SK-N-MC (cell line): ENCODE data around the gene ZSCAN5A.
"Not testable (repeated sequence)": the region's sequence is repeated elsewhere in the genome, so short reads cannot be mapped to it uniquely, and the experiment has no call there.

Source experiments
- DNase-seq: peaks from one replicate; pipeline ENCODE4 v3.0.0-alpha.2; 2011; ENCODE audit warnings: low read depth, low spot score
- H3K27ac ChIP-seq: fragments of 200-600 bp; sonication (generic); 2 replicates; pipeline ENCODE4 v1.5.1; 2016; ENCODE audit warnings: mixed run types
- H3K36me3 ChIP-seq: fragments of 200-600 bp; sonication (generic); 2 replicates; pipeline ENCODE4 v1.6.1; 2017; ENCODE audit warnings: antibody characterized with exemption, low read length, mixed read lengths; ENCODE audit not compliant: insufficient read depth
- H3K4me3 ChIP-seq: fragments of 200-600 bp; sonication (generic); 2 replicates; pipeline ENCODE4 v1.5.1; 2016
- H3K9ac ChIP-seq: fragments of 200-600 bp; sonication (generic); 2 replicates; pipeline ENCODE4 v1.8.0; 2017; ENCODE audit warnings: mixed run types, mixed read lengths; ENCODE audit not compliant: insufficient read length
- H3K9me3 ChIP-seq: fragments of 200-600 bp; sonication (generic); 2 replicates; pipeline ENCODE4 v1.6.1; 2017; ENCODE audit warnings: low read depth, mild to moderate bottlenecking, antibody characterized with exemption, low read length, moderate library complexity, mixed read lengths
- EZH2 ChIP-seq: fragments of 200-600 bp; sonication (generic); IDR thresholded peaks from one replicate; pipeline ENCODE4 v1.6.1; 2017; ENCODE audit warnings: antibody characterized with exemption
- FOXP2 ChIP-seq: optimal IDR thresholded peaks from 2 replicates; pipeline ENCODE3; 2011; ENCODE audit warnings: mild to moderate bottlenecking, moderate library complexity; ENCODE audit not compliant: insufficient read depth; ENCODE audit errors: extremely low read length, control extremely low read depth
- POLR2AphosphoS5 ChIP-seq: IDR thresholded peaks from 2 replicates; pipeline ENCODE4 v1.6.1; 2012; ENCODE audit warnings: mild to moderate bottlenecking, low read depth, low read length, borderline replicate concordance

Gene ZSCAN5A

DNA sequence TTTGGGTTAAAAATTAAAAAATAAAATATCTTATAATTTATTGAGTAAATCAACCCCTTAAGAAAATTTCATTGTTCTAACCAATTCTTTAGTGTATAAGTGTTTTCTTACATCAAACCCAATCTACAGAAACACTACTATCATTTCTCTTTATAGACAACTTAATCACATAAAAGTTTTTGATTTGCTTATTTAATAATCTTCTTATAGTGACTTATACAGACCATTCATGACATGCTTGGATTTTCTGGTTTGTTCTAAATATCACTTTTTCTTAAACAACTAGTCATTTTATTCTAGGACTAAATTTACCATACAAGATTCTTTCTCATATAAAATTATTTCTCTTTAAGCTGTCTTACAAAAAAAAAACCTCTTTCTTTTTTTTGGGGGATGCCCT, 27.3 kb upstream of the ZSCAN5A start:
- Histone ChIP-seq H3K36me3 (no peaks in the 10 kb centered on the region), H3K4me3 (no peak overlapping the region), H3K9me3 (no peaks in the 10 kb centered on the region), H3K9ac (no peak overlapping the region), H3K27ac (no peak overlapping the region)
- no peak for DNase-seq
- TF ChIP-seq POLR2AphosphoS5 (no peak), FOXP2 (no peak), EZH2 (no peak)

DNA sequence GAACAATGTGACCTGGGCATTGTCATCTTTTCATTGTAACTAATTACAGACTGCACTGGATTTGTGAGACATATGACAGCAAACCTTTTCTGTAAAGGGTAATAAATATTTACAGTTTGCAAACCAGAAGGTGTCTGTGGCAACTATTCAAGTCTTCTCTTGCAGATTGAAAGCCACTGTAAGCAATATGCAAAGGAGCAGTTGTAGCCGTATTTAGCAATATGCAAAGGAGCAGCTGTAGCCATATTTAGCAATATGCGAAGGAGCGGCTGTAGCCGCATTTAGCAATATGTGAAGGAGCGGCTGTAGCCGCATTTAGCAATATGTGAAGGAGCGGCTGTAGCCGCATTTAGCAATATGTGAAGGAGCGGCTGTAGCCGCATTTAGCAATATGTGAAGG, 24.4 kb upstream of the ZSCAN5A start:
- not testable (repeated sequence) for H3K9me3 ChIP-seq, H3K27ac ChIP-seq, H3K9ac ChIP-seq, H3K4me3 ChIP-seq, DNase-seq, H3K36me3 ChIP-seq

DNA sequence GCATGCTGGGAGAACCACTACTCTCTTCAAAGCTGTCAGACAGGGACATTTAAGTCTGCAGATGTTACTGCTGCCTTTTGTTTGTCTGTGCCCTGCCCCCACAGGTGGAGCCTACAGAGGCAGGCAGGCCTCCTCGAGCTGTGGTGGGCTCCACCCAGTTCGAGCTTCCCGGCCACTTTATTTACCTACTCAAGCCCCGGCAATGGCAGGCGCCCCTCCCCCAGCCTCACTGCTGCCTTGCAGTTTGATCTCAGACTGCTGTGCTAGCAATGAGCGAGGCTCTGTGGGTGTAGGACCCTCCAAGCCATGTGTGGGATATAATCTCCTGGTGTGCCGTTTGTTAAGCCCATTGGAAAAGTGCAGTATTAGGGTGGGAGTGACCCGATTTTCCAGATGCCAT, 22.4 kb upstream of the ZSCAN5A start:
- H3K27ac ChIP-seq, H3K36me3 ChIP-seq, H3K4me3 ChIP-seq, DNase-seq, H3K9me3 ChIP-seq, H3K9ac ChIP-seq: not testable (repeated sequence)

DNA sequence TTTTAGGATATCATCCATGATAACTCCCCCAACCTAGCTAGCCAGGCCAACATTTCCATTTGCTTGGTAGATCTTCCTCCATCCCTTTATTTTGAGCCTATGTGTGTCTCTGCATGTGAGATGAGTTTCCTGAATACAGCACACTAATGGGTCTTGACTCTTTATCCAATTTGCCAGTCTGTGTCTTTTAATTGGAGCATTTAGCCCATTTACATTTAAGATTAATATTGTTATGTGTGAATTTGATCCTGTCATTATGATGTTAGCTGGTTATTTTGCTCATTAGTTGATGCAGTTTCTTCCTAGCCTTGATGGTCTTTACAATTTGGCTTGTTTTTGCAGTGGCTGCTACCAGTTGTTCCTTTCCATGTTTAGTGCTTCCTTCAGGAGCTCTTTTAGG, 20.7 kb upstream of the ZSCAN5A start:
- not testable (repeated sequence) for H3K9me3 ChIP-seq, H3K4me3 ChIP-seq, H3K9ac ChIP-seq, DNase-seq, H3K27ac ChIP-seq, H3K36me3 ChIP-seq

DNA sequence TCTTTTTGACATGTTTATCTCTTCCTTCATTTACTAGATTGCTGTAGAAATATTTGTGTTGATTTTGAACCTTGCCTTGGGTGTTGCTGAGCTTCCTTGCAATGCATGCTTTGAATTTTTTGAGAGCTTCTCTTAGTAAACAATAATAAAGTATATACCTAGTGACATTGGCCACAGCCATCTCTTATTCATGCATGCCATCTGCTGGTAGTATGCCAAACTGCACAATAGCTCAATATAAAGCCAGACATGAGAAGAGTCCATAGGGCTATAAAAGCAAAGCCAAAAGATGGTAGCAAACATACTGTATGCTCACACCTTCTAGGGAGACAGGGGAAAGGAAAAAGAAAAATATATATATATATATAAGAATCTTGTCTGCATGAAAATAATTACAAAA, 18.9 kb upstream of the ZSCAN5A start:
- H3K36me3 ChIP-seq, result no peaks in the 10 kb centered on the region
- TF ChIP-seq EZH2 (no peak), FOXP2 (no peak), POLR2AphosphoS5 (no peak)
- H3K9me3 ChIP-seq, result no peaks in the 10 kb centered on the region
- no peak for DNase-seq
- no peak overlapping the region for H3K9ac ChIP-seq
- H3K27ac ChIP-seq, result no peak overlapping the region
- H3K4me3 ChIP-seq, result no peak overlapping the region

DNA sequence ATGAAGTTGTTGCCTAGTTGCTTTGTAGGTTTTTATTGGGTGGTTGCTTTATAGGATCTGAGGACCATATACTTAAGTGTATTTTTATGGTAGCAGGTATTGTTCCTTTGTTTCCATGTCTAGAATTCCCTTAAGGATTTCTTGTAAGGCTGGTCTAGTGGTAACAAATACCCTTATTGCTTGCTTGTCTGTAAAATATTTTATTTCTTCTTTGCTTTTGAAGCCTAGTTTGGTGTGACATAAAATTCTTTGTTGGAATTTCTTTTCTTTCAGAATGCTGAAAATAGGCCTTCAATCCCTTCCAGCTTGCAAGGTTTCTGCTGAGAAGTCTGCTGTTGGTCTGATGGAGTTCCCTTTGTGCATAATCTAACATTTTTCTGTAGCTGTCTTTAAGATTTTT, 18.1 kb upstream of the ZSCAN5A start:
- H3K9ac ChIP-seq, result no peak overlapping the region
- no peak overlapping the region for H3K4me3 ChIP-seq
- no peaks in the 10 kb centered on the region for H3K9me3 ChIP-seq
- DNase-seq, result no peak
- H3K27ac ChIP-seq, result no peak overlapping the region
- TF ChIP-seq POLR2AphosphoS5, result no peak
- no peak for TF ChIP-seq EZH2
- no peaks in the 10 kb centered on the region for H3K36me3 ChIP-seq

DNA sequence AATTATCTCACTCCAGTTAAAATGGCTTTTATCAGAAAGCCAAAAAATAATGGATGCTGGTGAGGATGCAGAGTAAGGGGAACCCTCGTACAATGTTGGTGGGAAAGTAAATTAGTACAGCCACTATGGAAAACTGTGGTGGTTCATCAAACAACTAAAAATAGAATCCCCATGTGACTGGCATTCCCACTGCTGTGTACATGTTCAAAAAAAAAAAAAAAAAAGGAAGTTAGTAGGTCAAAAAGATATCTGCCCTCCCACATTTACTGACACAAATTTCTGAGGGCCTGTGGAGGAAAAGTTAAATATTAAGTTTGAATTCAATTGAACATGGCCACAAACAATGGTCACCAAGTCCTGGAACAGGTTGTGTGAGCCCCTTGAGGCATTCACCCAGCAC, 9.8 kb upstream of the ZSCAN5A start:
- Histone ChIP-seq H3K27ac (no peak overlapping the region), H3K9me3 (no peaks in the 10 kb centered on the region), H3K36me3 (no peaks in the 10 kb centered on the region), H3K9ac (no peak overlapping the region), H3K4me3 (no peak overlapping the region)
- TF ChIP-seq EZH2, result no peak
- no peak for TF ChIP-seq FOXP2
- TF ChIP-seq POLR2AphosphoS5, result no peak
- DNase-seq, result no peak

DNA sequence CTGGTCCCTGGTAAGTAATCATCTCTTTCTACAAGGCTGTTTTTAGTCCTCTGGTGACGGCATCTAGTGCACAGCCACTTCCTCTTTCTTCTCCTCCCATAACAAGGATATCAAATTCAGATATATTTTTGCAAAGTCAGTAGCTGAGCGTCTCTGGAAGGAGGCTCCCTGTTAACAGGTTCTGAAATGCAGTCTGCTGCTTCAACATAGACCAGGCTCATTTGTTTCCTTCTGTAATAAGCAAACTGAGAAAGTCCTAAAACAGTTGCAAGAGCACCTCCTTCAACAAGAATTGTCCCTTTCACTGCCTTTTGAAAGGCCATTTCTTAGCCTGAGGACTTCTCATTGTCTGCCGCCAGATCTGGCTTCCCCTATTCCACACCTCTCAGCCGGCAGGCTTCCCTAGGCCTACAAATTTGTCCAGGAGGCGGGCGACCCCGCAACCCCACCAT, 7.4 kb upstream of the ZSCAN5A start:
- no peaks in the 10 kb centered on the region for H3K36me3 ChIP-seq
- TF ChIP-seq FOXP2 (no peak), EZH2 (no peak), POLR2AphosphoS5 (no peak)
- no peak overlapping the region for H3K9ac ChIP-seq

DNA sequence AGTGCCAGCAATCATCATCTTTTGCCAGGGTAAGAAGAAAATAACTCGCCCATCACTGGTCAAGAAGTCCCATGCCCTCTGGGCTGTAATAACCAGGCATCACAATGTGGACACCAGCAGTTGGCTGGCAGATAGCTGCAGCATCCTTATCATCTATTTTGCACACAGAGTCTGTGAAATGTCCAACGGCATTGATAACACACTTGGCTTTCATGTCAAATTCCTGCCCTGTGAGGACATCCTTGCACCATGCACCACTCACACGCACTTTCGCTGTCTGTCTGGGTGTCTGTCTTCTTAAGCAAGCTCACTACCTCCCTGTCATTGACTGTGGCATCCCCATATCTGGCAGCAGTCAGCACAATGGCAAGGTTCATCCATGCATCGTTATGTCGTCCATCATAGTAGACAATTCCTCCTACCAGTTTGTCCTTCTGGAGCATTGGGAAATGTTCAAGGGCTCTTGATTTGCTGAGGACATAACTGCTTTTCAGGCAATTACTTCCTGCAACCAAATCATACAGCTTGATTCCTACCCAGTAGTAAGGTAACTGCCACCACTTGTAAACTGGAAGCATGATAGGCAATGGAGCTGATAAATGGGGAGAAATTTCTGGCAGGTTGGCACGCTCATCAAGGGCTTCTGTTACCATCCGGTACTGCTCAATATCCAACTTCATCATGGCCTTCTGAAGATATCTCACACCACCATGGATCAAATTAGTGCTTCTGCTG, 6.8 kb upstream of the ZSCAN5A start:
- no peak for DNase-seq
- TF ChIP-seq POLR2AphosphoS5 (no peak), EZH2 (no peak), FOXP2 (no peak)
- no peak overlapping the region for H3K9ac ChIP-seq

More for the DNA sequence above, 7.4 kb upstream of the ZSCAN5A start:
- DNase-seq, result no peak
- H3K27ac ChIP-seq, result no peak overlapping the region
- no peak overlapping the region for H3K4me3 ChIP-seq
- H3K9me3 ChIP-seq, result no peaks in the 10 kb centered on the region

DNA sequence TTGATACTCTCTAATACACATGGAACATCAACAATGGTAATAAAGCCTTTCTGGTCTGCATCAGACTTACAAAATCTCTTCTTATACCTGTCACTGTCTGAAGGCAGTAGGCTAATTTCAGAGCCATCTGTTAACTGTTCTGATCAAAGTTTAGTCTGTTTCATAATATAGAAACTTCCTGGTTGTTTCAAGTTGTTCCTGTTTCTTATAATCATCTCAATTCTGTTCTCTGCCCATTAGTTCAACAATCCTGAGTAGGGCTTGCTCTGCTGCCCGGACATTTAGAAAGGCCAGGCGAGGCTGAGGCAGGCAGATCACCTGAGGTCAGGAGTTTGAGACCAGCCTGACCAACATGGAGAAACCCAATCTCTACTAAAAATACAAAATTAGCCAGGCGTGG, 5.4 kb upstream of the ZSCAN5A start:
- H3K4me3 ChIP-seq, result no peak overlapping the region
- DNase-seq, result no peak
- no peak for TF ChIP-seq POLR2AphosphoS5
- no peak for TF ChIP-seq FOXP2
- no peak for TF ChIP-seq EZH2
- H3K27ac ChIP-seq, result no peak overlapping the region
- no peaks in the 10 kb centered on the region for H3K9me3 ChIP-seq
- H3K36me3 ChIP-seq, result no peaks in the 10 kb centered on the region
- no peak overlapping the region for H3K9ac ChIP-seq

More for the DNA sequence above, 6.8 kb upstream of the ZSCAN5A start:
- H3K9me3 ChIP-seq, result no peaks in the 10 kb centered on the region
- H3K27ac ChIP-seq, result no peak overlapping the region
- H3K4me3 ChIP-seq, result no peak overlapping the region
- H3K36me3 ChIP-seq, result no peaks in the 10 kb centered on the region
